Measurements from ENCODE around the gene GRHL1.
"Not testable (repeated sequence)": the region's sequence is repeated elsewhere in the genome, so short reads cannot be mapped to it uniquely, and the experiment has no call there.

The GRHL1 gene

GRCh38 chr2:10009811-10010781 is 58.6 kb downstream of the GRHL1 start:
- DNase-seq (ENCODE audit: low read depth in 2 of 2) = no peak

DNA sequence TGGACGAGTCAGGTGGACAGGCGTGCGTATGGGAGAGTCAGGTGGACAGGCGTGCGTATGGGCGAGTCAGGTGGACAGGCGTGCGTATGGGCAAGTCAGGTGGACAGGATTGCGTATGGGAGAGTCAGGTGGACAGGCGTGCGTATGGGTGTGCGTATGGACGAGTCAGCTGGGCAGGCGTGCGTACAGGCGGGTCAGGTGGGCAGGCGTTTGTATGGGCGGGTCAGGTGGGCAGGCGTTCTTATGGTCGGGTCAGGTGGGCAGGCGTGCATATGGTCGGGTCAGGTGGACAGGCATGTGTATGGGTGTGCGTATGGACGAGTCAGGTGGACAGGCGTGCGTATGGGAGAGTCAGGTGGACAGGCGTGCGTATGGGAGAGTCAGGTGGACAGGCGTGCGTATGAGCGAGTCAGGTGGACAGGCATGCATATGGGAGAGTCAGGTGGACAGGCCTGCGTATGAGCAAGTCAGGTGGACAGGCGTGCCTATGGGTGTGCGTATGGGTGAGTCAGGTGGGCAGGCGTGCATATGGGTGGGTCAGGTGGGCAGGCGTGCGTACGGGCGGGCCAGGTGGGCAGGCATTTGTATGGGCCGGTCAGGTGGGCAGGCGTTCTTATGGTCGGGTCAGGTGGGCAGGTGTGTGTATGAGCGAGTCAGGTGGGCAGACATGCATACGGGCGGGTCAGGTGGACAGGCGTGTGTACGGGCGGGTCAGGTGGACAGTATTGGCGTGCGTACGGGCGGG is 59.5 kb downstream of the GRHL1 start:
- not testable (repeated sequence) for DNase-seq (ENCODE audit: low read depth in 2 of 2)

DNA sequence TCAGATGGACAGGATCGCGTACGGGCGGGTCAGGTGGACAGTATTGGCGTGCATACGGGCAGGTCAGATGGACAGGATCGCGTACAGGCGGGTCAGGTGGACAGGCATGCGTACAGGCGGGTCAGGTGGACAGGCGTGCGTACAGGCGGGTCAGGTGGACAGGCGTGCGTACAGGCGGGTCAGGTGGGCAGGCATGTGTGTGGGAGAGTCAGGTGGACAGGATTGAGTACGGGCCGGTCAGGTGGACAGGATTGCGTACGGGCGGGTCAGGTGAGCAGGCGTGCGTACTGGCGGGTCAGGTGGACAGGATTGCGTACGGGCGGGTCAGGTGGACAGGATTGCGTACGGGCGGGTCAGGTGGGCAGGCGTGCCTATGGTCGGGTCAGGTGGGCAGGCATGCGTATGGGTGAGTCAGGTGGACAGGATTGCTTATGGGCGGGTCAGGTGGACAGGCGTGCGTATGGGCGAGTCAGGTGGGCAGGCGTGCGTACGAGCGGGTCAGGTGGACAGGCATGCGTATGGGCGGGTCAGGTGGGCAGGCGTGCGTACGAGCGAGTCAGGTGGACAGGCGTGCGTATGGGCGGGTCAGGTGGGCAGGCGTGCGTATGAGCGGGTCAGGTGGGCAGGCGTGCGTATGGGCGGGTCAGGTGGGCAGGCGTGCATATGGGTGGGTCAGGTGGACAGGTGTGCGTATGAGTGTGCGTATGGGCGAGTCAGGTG is 60.3 kb downstream of the GRHL1 start:
- DNase-seq (ENCODE audit: low read depth in 2 of 2) = not testable (repeated sequence)

- DNase-seq (ENCODE audit: low read depth in 2 of 2) = not testable (repeated sequence)
Measured at GRCh38 chr2:10012366-10012962, 61.0 kb downstream of the GRHL1 start.

DNA sequence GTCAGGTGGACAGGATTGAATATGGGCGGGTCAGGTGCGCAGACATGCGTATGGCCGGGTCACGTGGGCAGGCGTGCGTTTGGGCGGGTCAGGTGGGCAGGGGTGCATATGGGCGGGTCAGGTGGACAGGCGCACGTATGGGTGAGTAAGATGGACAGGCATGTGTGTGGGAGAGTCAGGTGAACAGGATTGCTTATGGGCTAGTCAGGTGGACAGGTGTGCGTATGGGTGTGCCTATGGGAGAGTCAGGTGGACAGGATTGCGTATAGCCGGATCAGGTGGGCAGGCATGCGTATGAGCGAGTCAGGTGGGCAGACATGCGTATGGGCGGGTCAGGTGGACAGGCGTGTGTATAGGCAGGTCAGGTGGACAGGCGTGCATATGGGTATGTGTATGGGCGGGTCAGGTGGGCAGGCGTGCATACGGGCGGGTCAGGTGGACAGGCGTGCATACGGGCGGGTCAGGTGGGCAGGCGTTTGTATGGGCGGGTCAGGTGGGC is 61.5 kb downstream of the GRHL1 start:
- DNase-seq (ENCODE audit: low read depth in 2 of 2) = no peak

- not testable (repeated sequence) for DNase-seq (ENCODE audit: low read depth in 2 of 2)
Measured at GRCh38 chr2:10013651-10014417, 62.3 kb downstream of the GRHL1 start.

- no peak for DNase-seq (ENCODE audit: low read depth in 2 of 2)
Measured at GRCh38 chr2:10014418-10015190, 63.1 kb downstream of the GRHL1 start.

- DNase-seq (ENCODE audit: low read depth in 2 of 2) = not testable (repeated sequence)
Measured at GRCh38 chr2:10015376-10015989, 64.0 kb downstream of the GRHL1 start.

GRCh38 chr2:10016001-10016801 is 64.7 kb downstream of the GRHL1 start:
- no peak for DNase-seq (ENCODE audit: low read depth in 2 of 2)

DNA sequence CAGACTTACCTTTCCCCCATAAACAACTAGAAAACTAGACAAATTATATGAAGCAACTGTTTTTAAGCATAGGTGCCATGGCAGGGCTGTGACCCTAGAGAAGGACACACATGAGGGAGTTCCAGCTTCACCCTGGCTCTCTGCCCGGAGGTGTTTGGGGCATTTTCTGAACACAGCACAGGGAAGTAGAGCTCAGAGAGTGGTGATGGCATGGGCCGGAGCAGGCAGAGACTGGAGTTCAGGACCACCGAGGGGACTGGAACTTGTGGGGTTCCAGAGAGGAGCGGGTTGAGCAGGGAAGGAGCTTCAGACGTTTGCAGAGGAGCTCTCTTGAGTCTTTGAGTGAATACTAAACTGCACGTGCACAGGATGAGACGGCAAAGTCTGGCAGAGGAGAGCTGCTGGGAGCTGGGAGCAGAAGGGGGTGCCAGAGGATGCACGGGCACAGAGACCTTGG is 65.3 kb downstream of the GRHL1 start:
- DNase-seq (ENCODE audit: low read depth in 2 of 2) = no peak

DNA sequence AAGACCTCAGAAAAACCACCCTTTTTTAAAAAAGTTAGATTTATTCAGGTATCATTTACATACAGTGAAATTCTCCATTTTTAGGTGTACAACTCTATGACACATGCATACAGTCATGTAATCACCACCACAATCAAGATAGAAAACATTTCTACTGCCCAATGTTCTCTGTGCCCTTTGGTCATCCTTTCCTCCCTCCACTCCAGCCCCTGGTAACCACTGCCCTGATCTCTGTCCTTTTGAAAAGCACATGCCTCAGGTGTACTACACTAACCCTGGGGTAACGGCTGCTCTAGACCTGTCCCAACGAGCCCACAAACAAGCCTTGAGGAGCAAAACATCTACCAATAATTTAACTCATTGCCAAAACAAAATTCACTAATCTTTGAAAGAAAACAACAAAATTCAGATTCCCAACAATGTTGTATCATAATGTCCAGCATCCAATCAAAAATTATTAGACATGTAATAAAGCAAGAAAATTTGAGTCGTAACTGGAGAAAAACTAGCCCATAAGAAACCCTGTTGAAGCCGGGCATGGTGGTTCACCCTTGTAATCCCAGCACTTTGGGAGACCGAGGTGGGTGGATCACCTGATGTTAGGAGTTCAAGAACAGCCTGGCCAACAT is 65.9 kb downstream of the GRHL1 start:
- DNase-seq (ENCODE audit: low read depth in 2 of 2) = no peak

GRCh38 chr2:10019174-10019573 is 67.7 kb downstream of the GRHL1 start:
- no peak for DNase-seq (ENCODE audit: low read depth in 2 of 2)

- no peak for DNase-seq (ENCODE audit: low read depth in 2 of 2)
Measured at GRCh38 chr2:10019602-10020400, 68.3 kb downstream of the GRHL1 start.

DNA sequence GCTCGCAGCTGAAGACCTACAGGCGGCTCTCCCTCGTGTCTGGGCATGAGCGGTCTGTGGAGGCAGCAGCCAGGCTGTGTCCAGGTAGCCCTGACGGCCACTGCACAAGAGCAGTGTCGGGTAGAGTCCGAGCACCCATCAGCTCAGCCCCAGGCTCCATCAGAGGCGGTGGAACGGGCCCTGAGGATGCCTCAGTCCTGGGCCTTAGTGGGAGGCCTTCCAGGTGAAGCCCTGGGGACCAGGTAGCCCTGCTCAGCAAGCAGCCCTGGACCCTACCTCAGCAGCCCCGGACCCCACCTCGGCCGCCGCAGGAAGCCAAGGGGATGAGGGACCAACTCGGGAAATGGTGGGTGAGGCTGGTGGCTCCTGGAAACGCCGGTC is 70.5 kb downstream of the GRHL1 start:
- no peak for DNase-seq (ENCODE audit: low read depth in 2 of 2)

GRCh38 chr2:10022445-10022844 is 71.0 kb downstream of the GRHL1 start:
- DNase-seq (ENCODE audit: low read depth in 2 of 2) = no peak

DNA sequence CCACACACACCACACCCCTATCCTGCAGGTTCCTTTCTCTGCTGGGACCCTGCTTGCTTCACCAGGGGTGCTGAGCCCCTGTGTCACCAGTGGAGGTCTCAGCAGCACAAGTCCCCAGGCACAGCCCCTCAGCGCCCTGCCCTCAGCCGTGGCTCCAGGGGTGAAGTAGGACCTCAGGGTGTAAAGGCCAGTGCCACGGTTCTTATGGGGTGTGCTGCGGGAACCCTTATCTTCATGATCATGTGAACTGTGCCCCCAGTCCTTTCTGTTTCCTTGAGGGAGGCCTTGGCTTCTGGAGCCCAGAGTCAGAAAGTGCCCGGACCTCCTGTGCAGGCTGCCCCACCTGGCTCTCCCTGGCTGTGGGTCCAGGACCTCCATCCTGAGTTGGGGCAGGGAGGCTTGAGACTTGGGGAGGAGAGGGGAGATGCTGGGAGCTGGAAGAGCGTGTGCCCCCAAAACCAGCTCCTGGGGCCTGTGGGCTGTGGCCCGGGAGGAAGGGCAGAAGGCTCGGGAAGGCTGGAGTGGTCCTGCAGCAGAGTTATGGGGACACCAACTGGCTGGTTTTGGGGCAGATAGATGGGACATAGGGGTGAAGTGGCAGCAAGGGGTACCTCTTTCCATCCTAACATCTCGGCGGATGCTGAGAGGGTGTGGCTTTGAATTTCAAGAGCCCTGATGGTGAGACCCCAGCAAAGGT is 71.6 kb downstream of the GRHL1 start:
- no peak for DNase-seq (ENCODE audit: low read depth in 2 of 2)
